Measurements from ENCODE around the gene IL20. TPM values are rescaled to one million over a fixed set of nuclear protein-coding genes. Genes with fewer than 3 reads are reported as not detected.

The IL20 gene
- under 1 TPM in 1 of 2 donors, not detected in 1; 0.43 TPM for total RNA-seq
- polyA plus RNA-seq (ENCODE audit: insufficient read depth, low read depth, low replicate concordance), result 0.37 TPM
- long read RNA-seq, donor 1, result 0 reads
- long read RNA-seq, donor 2, result 0 reads

- Histone ChIP-seq H3K36me3 (ENCODE audit: low read depth, missing control alignments) (no peaks in the 10 kb centered on the region), H3K27ac (no peak within 1 kb of the TSS), H3K27me3 (no peaks in the 10 kb centered on the region), H3K9me3 (no peaks in the 10 kb centered on the region), H3K4me1 (no peaks in the 10 kb centered on the region), H3K4me3 (no peak within 1 kb of the TSS)
- DNase-seq, result peak; percentile 89
- TF ChIP-seq CTCF (IDR thresholded peaks at IDR 0.05) (peak; percentile 43 to 74 (median 50)), POLR2A (IDR thresholded peaks at IDR 0.05) (no peak)
- WGBS, 2 donors, result 44 to 61% methylated on average over 19 of the region's 19 CpGs
- intact Hi-C loops (cut with DNase I; ENCODE audit: low total_unique reads), result no loop called here
Observed at GRCh38 chr1:206864939-206865671, at the start of gene IL20. Gene IL20 (plus strand): TSS chr1:206865623. CDS start chr1:206865853, 230 bp downstream.

- H3K27ac ChIP-seq, result peak overlapping the region; percentile 9 to 34
- DNase-seq, result peak; percentile 18
- intact Hi-C loops (cut with DNase I; ENCODE audit: low total_unique reads), result no loop called here
- H3K4me3 ChIP-seq, result no peak overlapping the region
- H3K27me3 ChIP-seq, result no peaks in the 10 kb centered on the region
- TF ChIP-seq CTCF (IDR thresholded peaks at IDR 0.05) (no peak), POLR2A (IDR thresholded peaks at IDR 0.05) (no peak)
- no peaks in the 10 kb centered on the region for H3K4me1 ChIP-seq
- H3K9me3 ChIP-seq, result no peaks in the 10 kb centered on the region
- H3K36me3 ChIP-seq (ENCODE audit: low read depth, missing control alignments), result no peaks in the 10 kb centered on the region
- WGBS, 2 donors, result 60 to 72% methylated on average over 4 of the region's 4 CpGs
Observed at GRCh38 chr1:206816390-206817287, 48.8 kb upstream of the IL20 start.

- Histone ChIP-seq H3K9me3 (no peaks in the 10 kb centered on the region), H3K36me3 (ENCODE audit: low read depth, missing control alignments) (no peaks in the 10 kb centered on the region), H3K27me3 (no peaks in the 10 kb centered on the region), H3K27ac (no peak overlapping the region), H3K4me1 (peaks cover 4% of the 10 kb centered on the region), H3K4me3 (no peak overlapping the region)
- WGBS, 2 donors, result 47 to 73% methylated on average over 2 to 4 of the region's 4 CpGs
- no peak for DNase-seq
- intact Hi-C loops (cut with DNase I; ENCODE audit: low total_unique reads), result no loop called here
- TF ChIP-seq POLR2A (IDR thresholded peaks at IDR 0.05) (no peak), CTCF (IDR thresholded peaks at IDR 0.05) (no peak)
Observed at GRCh38 chr1:206821493-206821892, 43.9 kb upstream of the IL20 start.

GRCh38 chr1:206823727-206824126 lies 41.7 kb upstream of the IL20 start:
- no peak overlapping the region for H3K4me3 ChIP-seq
- TF ChIP-seq CTCF (IDR thresholded peaks at IDR 0.05) (no peak), POLR2A (IDR thresholded peaks at IDR 0.05) (no peak)
- peak overlapping the region in 1 of 2 donors; percentile 8 for H3K27ac ChIP-seq
- H3K36me3 ChIP-seq (ENCODE audit: low read depth, missing control alignments), result no peaks in the 10 kb centered on the region
- intact Hi-C loops (cut with DNase I; ENCODE audit: low total_unique reads), result no loop called here
- H3K27me3 ChIP-seq, result no peaks in the 10 kb centered on the region
- peaks cover 4% of the 10 kb centered on the region for H3K4me1 ChIP-seq
- DNase-seq, result peak; percentile 76
- WGBS, 2 donors, result 41 to 47% methylated on average over 5 of the region's 5 CpGs
- no peaks in the 10 kb centered on the region for H3K9me3 ChIP-seq

Data from testis (tissue), 5 donors.